CD1c-positive myeloid dendritic cell (primary cell): Measurements from ENCODE around the gene AFAP1L2.

Experiments
- DNase-seq: peaks from one replicate; pipeline ENCODE4 v3.0.0-alpha.2; 2016; ENCODE audit errors: extremely low spot score

AFAP1L2 gene

DNA sequence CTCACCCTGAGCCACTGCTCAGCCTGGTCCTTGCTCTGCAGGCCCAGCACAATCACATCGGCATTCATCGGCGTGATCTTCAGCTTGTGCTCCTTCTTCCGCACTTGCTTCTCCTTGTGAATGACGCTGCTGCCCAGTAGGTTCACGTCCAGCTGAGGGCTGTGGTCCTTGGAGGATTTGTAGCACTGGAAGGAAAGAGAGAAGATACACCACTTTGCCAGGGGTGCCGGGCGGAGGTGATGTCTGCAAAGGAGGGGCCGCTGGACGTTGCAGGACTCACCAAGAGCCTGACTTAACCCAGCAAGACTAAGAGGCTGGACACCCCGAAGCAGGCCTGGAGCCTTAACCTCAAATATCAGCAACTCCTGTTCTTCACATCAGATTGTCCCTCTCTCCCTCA lies 90.4 kb downstream of the AFAP1L2 start:
- no peak for DNase-seq

DNA sequence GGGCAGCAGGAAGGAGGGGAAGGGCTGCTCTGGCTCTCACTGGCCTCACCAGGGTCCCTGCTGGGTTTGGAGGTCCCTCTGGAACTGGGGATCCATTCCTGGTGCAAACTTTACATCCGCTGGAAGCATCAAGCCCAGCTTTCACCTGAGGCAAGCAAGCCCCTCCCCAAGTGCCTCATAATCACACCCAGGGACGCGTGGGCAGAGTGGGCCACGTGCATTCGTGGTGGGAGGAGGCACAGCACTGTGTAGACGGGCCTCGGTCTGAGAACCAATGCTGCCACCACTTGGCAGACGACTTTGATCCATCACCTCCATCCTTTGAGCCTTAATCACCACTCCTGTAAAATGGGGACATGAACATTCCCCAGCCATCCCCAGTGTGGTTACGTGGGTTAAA lies 91.2 kb downstream of the AFAP1L2 start:
- no peak for DNase-seq

DNA sequence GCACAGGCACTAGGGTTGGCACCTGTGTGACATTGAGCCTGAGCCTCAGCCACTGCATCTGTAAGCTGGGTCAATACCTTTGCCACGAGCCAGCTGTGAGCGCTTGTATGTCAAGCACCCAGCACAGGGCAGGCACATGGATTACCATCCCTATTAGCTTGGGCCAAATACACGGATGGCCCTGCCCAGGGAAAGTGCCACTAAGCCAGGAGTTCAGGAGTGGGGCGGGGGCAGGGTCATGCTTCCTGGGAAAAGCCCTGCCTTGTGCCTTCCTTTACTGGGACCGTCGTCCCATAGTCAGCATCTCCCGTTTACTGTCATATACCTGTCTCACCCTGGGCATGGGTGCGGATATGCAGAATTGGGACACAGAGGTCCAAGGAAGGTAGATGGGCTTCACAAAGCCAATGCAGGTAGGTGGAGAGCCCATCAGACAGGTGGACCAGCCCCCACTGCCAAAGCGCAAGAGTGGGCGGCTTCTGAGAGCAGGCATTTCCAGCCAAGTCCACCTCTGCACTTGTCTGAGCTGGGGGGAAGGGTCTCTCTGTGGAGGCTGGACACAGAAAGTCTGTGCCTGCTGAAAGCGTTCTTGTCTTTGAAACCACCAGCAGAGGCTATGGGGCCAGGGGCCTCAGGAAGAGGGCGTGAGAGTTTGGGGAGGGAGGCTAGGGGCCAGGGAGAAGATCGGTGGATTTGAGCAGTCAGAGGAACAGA lies 92.6 kb downstream of the AFAP1L2 start:
- DNase-seq: no peak

DNA sequence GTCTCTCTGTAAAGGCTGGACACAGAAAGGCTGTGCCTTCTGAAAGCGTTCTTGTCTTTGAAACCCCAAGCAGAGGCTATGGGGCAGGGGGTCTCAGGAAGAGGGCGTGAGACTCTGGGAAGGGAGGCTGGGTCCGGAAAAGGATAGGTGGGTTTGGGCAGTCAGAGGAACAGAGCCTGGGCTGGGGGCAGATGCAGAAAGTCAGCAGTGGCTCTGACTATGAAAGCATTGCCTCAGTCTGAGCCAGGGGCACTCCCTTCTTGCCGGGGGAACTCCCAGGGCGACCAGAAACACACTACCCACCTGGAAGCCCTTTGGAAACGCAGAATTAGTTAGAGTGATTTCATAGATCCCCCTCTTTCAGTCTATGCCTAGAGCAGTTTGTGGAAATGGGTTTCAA lies 93.3 kb downstream of the AFAP1L2 start:
- DNase-seq: no peak

DNA sequence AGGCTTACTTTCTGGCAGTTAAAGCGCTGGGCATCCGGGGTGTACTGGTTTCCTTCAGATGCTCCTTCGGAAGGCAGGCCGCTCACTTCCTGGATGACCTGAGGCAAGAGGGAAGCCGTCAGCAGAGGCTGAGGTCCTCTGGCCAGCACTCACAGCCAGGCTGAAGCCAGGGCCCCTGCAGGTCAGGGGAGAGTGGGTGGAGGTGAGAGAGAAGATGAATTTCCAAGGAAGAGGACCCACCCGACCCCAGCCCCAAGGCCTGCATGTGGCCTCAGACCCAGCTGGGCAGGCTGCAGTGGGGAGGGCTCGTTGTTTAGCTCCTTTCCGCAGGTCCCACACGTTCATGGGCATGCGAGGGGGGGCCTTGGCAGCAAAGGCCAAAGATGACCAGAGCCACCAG lies 94.0 kb downstream of the AFAP1L2 start:
- DNase-seq: no peak

DNA sequence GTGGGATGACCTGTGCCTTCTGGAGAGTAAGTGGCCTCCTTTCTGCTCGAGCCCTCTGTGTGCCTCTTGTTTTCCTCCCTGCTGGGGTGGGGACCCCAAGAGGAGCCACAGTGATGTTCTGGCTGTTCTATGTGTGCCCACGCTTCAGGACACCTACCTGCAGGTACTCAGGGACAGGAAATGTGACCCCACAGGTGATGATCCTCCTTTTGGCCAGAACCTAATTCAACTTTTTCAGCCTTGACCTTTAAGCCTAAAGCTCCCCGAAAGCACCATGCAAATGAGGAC lies 95.0 kb downstream of the AFAP1L2 start:
- no peak for DNase-seq

DNA sequence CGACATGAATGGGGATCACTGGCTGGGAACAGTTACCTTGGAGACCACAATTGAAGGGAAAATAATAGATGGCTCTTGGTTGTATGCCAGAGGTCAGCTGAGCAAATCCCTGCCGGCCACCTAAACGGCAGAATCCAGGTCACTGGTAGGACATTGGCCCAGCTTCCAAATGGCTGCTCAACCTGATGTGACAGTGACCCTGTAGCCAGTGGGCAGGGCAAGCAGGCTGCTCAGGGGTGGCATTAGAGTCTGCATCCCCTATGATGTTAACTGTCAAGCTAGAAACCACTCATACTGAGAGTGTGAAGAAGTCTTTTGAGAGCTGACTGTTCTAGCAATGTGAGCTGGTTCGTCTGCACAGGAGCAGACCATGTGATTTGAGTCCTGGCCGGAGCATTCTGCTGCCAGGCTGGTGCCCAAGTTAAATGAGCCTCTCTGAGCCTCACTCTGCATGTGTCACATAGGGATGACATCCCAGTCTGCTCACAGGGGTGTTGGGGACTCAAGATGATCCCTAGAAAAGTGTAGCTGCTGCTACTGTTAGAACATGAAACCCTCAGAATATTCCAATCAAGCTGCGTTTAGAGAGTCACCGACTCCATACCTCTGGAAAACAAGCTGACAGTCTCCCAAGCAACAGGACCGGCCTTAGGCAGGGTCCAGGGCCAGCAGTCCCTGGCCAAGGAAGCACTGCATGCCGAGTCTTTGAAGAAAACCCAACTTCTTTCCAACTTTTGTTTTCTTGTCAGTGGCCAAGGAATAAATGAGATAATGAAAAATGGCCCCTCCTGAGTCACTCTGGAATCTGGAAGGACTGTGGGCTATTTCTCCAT lies 95.6 kb downstream of the AFAP1L2 start:
- no peak for DNase-seq

DNA sequence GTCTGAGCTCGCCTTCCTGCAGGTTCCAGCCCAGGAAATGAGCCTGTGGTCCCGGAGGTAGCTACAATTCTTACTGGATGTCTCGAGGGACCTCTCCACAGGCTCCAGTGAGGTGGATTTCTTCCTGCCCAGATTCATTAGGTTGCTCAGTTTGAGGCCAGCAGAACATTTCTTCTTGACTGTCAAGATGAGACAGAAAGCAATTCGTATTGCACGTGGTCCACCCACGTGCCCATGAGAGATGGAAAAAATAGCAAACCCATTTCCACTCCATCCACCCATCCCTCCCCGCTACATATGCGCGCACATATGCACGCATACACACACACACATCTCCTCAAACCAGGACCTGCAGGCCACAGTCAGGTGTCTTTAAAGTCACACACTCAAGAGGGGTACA lies 96.6 kb downstream of the AFAP1L2 start:
- DNase-seq: no peak

DNA sequence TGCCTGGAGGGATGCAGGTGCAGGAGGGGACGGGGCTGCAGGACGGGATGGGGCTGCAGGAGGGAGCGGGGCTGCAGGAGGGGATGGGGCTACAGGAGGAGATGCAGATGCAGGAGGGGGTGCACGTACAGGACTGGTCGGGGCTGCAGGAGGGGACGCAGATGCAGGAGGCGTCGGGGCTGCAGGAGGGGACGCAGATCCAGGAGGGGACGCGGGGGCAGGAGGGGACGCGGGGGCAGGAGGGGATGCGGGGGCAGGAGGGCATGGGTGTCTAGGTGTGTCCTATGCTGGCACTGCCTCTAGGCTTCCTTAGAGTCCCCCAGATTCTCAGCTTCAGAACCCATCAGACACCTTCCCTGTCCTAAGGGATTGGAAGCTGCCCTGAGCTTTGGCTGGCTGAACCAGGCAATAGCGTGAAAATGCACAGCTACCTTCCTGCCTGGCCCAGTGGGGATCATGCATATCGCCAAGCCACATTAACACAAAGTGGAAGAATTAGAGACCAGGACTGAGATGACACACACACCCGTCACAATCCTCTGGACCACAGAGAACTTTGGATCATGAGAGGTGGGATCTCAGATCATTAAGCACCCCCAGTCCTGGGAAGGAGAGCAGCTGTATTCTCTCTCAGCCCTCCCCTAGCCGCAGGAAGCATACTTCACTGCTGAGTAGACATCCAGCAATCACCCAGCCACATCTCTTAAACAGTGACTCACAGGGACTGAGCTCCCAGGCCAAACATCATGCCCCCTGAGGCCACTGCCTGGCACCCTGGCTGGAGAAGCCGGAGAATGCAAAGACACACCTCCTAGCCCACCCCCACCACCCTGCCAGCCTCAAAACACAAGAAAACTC lies 98.0 kb downstream of the AFAP1L2 start:
- no peak for DNase-seq

DNA sequence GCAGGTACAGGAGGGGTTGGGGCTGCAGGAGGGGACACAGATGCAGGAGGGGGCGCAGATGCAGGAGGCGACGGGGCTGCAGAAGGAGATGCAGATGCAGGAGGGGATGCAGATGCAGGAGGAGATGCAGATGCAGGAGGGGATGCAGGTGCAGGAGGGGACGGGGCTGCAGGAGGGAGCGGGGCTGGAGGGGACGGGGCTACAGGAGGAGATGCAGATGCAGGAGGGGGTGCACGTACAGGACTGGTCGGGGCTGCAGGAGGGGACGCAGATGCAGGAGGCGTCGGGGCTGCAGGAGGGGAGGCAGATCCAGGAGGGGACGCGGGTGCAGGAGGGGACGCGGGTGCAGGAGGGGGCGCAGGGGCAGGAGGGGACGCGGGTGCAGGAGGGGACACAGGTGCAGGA lies 98.8 kb downstream of the AFAP1L2 start:
- no peak for DNase-seq

DNA sequence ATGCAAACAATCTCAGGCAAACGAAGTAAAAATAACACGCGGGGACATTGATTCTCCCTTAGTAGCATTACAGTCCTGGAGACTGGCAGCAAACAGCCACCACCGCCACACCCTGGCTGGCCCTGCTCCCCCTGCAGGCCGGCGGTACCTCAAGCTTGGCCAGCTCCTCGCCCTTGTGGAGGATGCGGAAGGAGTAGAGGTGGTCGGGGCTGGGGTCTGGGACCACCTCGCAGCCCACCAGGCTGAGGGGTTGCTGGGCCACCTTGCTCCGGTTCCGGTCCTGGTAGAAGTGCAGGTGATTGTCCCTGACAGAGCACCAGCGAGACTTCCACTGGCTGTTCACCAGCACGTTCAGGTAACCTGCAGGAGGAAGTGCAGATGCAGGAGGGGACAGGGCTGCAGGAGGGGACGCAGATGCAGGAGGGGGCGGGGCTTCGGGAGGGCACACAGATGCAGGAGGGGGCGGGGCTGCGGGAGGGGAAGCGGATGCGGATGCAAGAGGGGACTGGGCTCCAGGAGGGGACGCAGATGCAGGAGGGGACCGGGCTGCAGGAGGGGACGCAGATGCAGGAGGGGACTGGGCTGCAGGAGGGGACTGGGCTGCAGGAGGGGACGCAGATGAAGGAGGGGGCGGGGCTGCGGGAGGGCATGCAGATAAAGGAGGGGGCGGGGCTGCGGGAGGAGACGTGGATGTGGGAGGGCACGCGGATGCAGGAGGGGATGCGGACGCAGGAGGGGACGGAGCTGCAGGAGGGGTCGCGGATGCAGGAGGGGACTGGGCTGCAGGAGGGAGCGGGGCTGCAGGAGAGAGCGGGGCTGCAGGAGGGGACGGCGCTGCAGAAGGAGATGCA lies 99.5 kb downstream of the AFAP1L2 start:
- DNase-seq: peak; percentile 28

DNA sequence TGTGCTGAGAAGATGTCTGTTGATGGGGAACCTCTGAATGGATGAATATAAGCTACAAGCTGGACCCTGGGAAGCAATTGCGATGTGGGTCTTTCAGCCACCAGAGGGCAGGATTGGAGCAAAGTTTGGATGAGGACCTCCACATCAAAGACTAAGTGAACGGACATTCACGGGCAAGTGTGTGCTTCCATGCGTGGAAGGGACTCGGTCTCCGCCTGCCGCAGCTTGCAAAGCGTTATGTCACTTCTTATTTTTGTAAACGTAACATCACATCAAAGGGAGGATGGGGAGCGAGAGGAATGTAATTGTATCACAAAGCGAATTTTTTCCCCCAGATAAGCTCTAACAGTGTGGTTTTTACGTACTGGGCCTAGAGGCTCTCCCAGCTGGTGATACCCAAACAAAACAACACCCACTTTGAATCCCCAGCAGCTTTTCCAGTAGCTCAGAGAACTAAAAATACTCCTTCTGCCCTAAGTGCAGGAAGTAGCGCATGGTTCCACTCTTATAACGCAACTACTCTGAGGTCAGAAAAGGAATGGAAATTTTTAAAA lies 100.2 kb downstream of the AFAP1L2 start:
- DNase-seq: peak; percentile 67

DNA sequence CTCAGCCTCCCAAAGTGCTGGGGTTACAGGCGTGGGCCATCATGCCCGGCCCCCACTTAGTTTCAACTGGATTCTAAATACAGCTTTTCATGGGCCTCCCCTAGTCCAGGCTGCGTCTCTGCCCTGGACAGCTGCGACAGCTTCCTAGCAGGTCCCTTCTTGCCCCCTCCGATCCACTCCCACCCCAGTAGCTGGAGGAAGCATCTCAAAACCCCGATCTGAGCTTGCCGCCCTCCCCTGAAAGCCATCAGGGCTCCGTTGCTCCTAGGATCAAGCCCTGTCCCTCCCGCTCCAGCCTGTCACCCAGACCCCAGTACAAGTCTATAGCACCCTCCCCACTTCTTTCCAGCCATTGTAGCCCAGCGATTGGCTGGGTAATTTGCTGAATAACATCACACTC lies 100.7 kb downstream of the AFAP1L2 start:
- no peak for DNase-seq

DNA sequence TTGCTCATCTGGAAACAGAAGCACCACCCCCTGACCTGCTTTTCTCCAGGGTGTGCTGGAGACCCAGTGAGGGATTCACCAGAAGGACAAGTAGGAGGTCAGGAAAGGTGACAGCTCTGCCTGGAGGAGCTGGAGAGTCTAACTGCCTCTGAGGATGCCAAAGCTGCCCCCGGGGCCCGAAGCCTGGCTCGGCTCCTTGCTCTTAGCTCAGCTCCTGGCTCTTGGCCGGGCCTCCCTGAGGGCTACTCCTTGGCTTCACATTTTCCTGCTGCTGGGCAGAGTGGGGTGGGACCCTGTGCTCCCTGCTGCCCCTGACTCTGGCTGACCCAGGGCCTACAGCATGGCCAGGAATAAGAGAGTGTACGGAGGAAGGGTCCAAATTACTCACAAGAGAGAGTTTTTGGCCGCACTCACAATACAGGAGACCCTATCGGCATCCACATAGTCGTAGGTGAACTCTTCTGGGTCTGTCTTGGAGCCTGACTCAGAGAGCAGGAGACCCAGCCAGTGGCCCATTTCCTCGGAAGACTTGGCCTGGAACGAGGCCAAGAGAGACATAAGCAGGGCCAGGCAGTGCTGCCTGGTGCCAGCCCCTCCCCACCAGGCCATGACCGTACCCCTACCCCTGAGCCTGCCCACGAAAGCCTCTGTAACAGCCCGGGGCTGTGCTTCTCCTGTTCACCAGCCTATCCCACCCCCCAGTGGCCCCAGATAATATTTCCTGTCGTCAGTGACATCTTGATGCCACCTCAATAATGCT lies 102.2 kb downstream of the AFAP1L2 start:
- DNase-seq: no peak

DNA sequence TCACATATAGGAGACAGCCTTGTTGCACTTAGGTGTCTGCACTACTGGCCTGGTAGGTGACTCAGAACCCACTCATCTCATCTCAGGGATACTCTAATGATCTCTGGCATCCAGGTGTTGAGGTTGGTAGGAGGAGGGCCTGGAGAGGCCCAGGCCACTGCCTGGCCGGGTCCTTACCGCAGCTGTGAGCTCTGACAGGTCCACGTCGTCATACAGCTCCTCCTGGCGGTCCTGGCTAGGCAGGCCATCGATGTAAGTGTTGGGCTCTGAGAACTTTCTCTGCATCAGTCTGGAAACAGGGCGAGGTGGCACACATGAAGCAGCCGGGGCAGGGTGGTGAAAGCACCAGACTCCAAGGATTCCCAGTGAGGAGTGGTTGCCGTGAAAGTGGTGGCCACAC lies 103.1 kb downstream of the AFAP1L2 start:
- DNase-seq: no peak

DNA sequence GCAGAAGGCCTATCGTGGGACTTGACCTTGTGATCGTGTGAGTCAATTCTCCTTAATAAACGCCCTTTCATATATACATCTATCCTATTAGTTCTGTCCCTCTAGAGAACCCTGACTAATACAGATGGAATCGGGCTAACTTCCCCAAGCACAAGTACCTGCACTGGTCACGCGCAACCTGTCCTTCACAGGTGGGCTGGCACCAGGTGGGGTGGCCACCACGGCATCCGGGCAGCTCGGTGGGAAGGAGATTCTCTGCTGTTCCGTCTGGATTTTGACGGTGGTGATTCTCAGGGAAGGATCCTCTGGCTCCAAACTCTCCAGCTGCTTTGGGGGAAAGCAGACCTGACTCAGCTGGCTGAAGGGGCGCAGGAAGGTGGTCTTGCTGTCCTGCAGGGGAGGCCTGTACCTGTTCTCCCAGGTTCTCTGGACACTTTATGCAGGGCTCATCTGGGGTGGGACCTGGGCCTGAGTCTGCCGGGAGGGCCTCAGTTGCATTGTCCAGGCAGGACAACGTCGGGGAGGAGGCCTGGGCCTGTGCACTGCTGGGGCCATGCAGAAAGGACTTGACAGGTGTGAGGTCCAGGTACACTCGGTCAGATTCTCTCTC lies 104.2 kb downstream of the AFAP1L2 start:
- DNase-seq: no peak

DNA sequence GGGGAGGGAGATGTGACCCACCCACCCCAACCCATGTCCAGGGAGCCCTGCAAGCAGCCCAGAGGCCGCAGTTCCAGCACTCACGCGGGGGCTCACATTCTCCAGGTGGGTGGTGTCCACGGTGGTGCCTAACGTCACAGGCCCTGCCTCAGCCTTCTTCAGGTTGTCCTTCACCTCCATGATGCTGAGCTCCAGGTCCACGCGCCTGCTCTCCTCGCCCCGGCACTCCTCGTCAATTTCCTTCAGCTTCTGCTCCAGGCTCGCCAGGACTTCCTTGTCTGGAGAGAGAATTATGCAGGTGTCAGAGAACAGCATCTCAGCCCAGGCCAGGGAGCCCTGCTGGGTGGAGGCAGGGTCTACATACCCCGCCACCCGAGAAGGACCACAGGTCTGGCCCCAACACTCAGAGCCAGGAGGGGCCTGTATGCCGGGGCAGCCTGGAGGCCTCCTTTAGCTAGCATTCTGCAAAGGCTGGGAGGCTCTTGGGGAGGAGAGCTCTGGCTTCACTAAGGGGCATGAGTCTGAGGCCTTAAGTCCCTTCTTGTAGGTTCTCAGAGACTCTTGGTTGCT lies 107.1 kb downstream of the AFAP1L2 start:
- no peak for DNase-seq

DNA sequence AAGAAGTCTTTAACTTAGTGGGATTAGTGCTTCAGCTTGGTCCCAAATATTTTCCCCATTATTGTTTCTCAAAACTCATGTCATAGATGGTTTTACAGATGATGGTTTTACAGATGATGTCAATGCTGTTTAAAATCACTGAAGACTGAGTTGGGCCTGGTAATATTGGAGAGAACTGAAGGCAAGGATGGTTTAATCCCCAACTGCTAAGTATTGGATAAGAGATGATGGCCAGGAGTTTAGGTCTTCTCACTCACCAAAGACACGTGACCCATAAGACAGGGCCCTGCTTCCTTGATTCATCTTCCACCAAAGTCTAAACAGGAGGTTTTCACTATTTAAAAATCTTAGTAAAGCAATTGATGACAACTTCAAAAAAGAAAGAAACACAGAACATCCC lies 108.9 kb downstream of the AFAP1L2 start:
- no peak for DNase-seq

DNA sequence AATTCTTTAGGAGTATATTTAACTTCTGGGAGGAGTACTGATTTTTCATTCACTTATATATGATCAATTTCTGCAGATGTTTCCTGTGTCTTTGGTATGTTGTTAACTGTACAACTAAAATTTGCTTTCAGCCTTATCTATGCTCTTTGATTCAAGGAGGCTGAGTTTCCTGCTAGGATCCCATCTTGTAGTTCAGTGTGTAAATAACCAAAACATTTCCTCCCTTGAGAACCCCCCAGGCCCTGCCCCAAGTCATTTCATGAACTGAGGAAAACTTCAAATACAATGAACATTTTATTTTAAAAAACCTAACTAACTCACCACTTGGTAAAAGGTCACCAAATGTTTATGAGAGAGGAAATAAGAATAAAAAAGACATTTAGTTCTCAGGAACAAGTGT lies 109.8 kb downstream of the AFAP1L2 start:
- DNase-seq: no peak

DNA sequence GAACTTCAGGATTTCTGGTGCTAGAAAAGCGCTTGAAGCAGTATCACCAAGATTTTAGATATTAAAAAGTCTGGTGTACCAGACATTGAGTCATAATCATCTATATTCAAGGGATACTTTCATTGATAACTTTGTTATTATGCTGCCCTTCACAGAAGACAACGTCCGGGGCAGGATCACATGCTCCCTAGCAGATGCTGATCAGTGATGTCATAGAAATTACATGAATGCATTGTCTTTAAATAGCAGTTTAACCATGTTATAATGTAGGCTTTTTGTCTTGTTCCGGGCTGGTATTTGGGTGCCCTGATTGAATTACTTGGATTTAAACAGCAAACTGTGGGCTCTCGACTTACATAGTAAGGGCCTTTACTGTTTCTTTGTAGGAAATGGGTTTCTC lies 111.2 kb downstream of the AFAP1L2 start:
- DNase-seq: no peak
